ENCODE data around the gene ARMC6.
A peak's percentile ranks its signal among the peaks of the same experiment; 100 is the strongest.

Gene ARMC6

DNA sequence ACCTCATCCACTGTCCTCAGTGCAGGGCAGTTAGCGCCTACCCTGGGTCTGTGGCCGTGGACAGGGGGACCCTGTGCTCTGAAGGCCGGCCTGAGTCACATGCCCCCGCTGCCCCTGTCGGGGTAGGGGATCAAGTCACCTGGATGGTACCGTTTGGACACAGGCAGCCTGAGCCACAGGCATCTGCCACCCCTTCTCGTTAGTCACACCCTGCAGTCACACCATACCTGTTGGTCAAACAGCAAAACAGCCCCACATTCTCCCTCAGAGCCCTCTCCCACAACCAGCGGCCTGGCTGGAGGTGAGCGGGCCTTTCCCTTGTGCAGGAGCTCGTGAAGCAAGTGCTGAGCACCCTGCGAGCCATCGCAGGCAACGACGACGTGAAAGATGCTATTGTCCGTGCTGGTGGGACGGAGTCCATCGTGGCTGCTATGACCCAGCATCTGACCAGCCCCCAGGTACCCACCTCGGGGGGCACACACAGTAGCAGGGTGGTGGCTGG, 21.6 kb downstream of the ARMC6 start:
- DNase-seq (ENCODE audit: low spot score) = no peak

DNA sequence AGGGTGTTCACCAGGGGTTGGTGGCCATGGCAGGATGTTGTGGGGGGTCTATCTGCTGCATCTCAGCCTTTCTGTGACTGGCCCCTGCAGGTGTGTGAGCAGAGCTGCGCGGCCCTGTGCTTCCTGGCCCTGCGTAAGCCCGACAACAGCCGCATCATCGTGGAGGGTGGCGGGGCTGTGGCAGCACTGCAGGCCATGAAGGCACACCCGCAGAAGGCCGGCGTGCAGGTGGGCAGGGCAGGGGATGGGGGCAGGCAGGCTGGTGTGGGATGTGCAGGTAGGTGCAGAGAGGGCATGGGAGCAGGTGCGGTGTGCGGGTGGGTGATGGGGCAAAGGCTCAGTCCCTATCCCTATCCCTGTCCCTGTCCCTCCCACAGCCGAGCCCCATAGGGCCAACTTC, 22.3 kb downstream of the ARMC6 start:
- DNase-seq (ENCODE audit: low spot score) = no peak

- no peak for DNase-seq (ENCODE audit: low spot score)
These were observed 23.4 kb downstream of the ARMC6 start for GRCh38 chr19:19056636-19057275.

- no peak for DNase-seq (ENCODE audit: low spot score)
These were observed 23.9 kb downstream of the ARMC6 start for GRCh38 chr19:19057317-19057716.

- no peak for DNase-seq (ENCODE audit: low spot score)
These were observed 24.3 kb downstream of the ARMC6 start for GRCh38 chr19:19057720-19058119.

GRCh38 chr19:19059018-19059836, 25.8 kb downstream of the ARMC6 start:
- peak; percentile 56 for DNase-seq (ENCODE audit: low spot score)

GRCh38 chr19:19059837-19060611, 26.6 kb downstream of the ARMC6 start:
- peak; percentile 91 for DNase-seq (ENCODE audit: low spot score)

- DNase-seq (ENCODE audit: low spot score) = peak; percentile 67
These were observed 28.1 kb downstream of the ARMC6 start for GRCh38 chr19:19061506-19061905.

GRCh38 chr19:19062454-19063182, 29.2 kb downstream of the ARMC6 start:
- DNase-seq (ENCODE audit: low spot score) = peak; percentile 74

DNA sequence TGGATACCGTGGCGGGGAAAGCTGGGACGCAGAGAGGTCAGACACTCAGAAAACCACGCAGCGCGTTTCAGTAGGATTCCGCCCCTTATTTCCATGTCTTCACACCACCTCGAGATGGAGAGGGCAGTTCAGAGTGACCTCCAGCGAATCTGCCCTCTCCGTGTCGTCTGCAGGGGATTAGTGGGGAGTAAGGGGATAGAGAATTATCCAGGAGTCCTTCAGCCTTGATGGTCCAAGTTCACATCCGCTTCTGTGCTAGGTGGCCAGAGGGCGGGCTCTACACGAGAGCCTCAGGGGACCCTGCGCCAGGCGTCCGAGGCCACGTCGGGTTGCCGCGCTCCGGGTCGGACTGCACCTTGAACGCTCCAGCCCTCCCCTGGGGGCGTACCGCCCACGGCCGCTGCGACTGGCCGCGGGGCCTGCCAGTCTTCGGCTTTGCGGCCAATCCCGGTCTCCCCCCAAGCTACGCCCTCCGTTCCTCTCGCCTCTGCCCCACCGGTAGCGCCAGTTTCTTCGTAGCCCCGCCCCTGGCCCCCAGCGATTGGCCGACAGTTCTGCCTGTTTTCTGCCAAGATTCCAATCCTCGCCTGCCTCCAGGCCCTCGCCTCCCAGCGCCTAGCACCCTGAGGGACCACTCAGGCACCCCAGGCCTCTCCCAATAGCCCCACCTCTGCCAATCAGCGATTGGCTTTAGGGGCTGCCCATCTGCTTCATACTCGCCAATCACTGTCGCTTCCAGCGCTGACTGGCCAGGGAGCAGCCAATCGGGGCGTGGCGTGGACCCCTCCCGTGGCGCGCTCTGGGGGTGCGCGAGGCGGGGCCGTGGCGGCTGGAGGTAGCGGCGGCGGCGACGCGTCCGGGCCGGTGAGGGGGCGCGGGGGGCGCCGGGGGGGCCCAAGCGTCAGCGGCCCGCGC, 30.0 kb downstream of the ARMC6 start, which contains the start of gene SLC25A42:
Gene SLC25A42 (plus strand): TSS at position 812 of the 915 bp plus-strand sequence. CDS start 32,131 bp downstream, outside the sequence.
- DNase-seq (ENCODE audit: low spot score) = peak; percentile 99

DNA sequence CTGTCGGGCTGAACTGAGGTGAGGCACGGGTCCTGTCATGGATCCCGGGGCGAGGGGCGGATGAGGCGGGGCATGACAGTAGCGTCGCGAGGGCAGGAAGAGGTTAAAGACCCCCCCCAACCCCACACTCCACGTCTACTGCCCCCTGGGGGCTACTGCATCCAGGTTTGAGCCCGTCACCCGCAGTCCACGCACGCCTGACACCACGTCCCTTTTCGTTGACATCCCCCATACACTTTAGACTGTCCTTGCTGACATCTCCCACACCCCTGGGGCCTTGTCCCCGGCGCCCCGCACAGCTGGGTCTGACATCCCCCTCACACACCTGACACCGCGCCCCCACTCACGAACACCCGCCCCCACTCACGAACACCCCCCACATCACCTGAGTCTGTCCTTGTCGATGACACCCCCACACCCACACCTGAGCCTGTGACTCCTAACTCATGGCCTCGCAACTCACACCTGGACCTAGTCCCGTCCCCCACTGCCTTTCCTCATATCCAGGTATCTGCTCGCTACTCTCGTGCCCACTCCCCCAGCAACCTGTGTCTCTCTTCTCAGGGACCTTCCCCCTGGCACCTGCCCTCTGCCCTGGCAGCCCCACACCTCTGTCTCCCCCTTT, 30.8 kb downstream of the ARMC6 start:
- no peak for DNase-seq (ENCODE audit: low spot score)

DNA sequence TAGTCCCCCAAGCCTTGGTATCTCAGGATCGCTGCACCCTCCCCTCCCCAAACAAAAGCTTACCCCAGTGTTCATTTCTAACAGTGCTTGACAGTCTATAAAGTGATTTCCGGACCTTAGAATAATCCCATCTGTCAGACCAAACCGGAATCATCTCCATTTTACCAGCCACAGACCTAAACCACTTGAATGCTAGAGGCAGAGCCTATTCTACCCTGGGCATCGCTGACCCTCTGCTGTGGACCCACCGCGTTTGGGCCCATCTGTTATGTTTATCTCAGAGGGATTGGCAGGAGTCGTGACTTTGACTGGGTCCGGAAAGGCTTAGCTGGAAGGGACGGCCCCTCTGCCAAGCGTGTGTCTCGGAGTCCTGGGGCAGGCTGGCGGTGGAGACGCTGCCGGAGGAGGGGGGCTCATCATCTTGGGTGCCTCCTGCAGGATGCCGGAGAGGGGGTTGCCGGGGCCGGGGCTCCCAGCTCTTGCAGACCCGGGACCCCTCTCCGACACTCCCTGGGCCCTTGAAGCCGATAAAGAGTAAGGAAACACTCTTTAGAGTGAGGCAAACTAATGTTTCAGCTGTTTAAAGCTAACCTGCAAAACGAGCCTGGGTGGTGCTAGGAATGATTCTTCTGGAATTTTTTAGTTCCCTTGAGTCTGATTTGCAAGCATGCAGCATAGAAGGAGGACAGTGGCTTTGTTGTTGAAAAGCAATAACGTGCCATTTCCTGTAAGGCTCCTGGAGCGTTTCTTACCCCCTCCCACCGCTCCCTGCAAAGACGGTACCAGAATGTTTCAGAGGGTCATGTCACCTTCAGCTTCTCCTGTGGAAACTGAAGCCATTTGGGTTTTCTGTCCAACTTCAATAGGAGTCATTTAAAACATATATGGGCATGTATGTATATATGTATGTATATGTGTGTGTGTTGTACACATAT, 31.7 kb downstream of the ARMC6 start:
- peak; percentile 32 for DNase-seq (ENCODE audit: low spot score)

DNA sequence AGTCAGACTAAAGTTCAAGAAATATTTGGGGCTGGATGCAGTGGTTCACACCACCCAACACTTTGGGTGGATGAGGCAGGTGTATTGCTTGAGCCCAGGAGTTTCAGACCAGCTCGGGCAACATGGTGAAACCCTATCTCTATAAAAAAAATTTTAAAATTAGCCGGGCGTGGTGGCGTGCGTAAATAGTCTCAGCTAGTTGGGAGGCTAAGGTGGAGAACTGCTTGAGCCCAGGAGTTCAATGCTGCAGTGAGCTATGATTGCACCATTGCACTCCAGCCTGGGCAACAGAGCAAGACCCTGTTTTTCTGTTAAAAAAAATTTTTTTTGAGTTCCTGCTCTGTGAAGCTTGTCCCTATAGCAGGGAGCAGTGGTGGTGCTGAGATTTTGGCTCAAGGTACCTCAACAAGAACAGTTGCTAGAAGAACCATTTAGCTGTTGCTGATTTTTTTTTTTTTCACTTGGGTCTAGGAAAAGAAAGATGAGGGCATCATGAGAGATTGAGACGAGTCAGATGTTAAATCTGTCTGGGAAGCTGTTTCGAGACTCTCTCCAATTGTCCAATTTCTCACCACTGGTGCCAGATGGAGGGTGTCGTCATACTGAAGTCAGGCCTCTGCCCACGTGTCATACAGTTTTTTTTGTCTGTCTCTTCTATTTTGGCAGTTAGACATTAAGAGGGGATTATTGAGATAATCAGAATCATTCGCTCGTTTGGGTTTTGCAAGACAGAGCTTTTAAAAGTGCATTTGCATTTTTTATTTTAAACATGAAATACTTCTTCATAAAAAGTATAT, 34.1 kb downstream of the ARMC6 start:
- no peak for DNase-seq (ENCODE audit: low spot score)

- DNase-seq (ENCODE audit: low spot score) = no peak
These were observed 35.6 kb downstream of the ARMC6 start for GRCh38 chr19:19068659-19069654.

- no peak for DNase-seq (ENCODE audit: low spot score)
These were observed 38.5 kb downstream of the ARMC6 start for GRCh38 chr19:19071897-19072296.

DNA sequence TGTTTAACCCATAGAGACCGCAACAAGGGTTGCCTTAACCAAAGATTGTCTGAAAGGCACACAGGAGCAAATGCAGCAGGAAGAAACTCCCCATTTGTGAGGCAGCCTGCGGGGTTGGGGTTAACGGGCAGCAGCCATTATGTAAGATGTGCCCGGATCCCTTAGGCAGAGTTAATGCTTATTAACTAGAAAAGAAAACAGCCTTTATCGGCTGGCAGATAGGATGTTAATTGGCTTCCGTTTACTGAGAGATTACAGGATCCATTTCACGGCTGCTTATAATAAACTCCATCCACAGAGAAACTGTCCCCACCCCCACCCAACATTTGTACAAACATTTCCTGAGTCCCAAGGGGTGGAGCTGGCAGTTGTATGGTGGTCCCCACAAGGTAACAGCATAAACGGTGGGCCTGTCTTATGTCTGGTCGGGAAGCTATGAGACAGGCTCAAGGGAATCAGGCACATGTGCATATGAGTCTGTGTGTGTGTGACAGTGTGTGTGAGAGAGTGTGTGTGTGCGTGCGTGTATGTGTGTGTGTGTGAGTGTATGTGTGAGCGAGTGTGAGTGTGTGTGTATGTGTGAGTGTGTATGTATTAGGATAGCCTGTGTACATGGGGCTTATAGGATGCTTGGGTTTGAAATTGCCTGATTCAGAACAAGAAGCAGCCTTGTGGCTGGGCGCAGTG, 40.9 kb downstream of the ARMC6 start:
- no peak for DNase-seq (ENCODE audit: low spot score)

Data from hematopoietic multipotent progenitor cell treated with erythropoietin and hydrocortisone succinate and interleukin-3 and kit ligand, for 17 days (in vitro differentiated cells).